ENCODE measurements around the gene CXCR5. TPM values are rescaled to one million over a fixed set of nuclear protein-coding genes. Genes with fewer than 3 reads are reported as not detected.
A peak's percentile ranks its signal among the peaks of the same experiment; 100 is the strongest.

The CXCR5 gene
- total RNA-seq, 4 donors from 2014 or later, result not detected

GRCh38 chr11:118903204-118904015 is 19.7 kb downstream of the CXCR5 start:
- no peaks in the 10 kb centered on the region for H3K27me3 ChIP-seq
- intact Hi-C loops (cut with DNase I), result loop anchor here (10.0 kb wide), 1 partner anchor 109 kb away; the partner anchor contains the start of gene DDX6
- no peaks in the 10 kb centered on the region for H3K9me3 ChIP-seq
- no peak overlapping the region for H3K4me3 ChIP-seq (replicated peaks in 1 of 3)
- H3K27ac ChIP-seq, result no peak overlapping the region
- H3K4me1 ChIP-seq, result peaks cover 4 to 15% of the 10 kb centered on the region in 2 donors
- no peak for DNase-seq
- peaks cover 54 to 68% of the 10 kb centered on the region in 2 donors for H3K36me3 ChIP-seq
- no peak for TF ChIP-seq POLR2A (IDR thresholded peaks at IDR 0.05)
- TF ChIP-seq CTCF (IDR thresholded peaks at IDR 0.05), result no peak
- 88 to 90% methylated on average over 18 of the region's 21 CpGs for WGBS, 2 donors

GRCh38 chr11:118907051-118908042 is 23.7 kb downstream of the CXCR5 start:
- H3K4me1 ChIP-seq, result peaks cover 39 to 54% of the 10 kb centered on the region in 2 donors
- intact Hi-C loops (cut with DNase I), result loop anchor here (2.0 to 10.0 kb wide), 3 partner anchors 15 to 113 kb away; partner anchors contain the start of gene DDX6
- TF ChIP-seq POLR2A (IDR thresholded peaks at IDR 0.05), result no peak
- TF ChIP-seq CTCF (IDR thresholded peaks at IDR 0.05), result peak; percentile 76 to 99 (median 94)
- H3K4me3 ChIP-seq (replicated peaks in 1 of 3), result no peak overlapping the region
- no peaks in the 10 kb centered on the region for H3K27me3 ChIP-seq
- H3K36me3 ChIP-seq, result peaks cover 16 to 30% of the 10 kb centered on the region in 2 donors
- 49 to 50% methylated on average over 24 of the region's 24 CpGs for WGBS, 2 donors
- H3K27ac ChIP-seq, result peak overlapping the region; percentile 6 to 68 (median 32)
- peak; percentile 87 to 90 for DNase-seq
- no peaks in the 10 kb centered on the region for H3K9me3 ChIP-seq

GRCh38 chr11:118908264-118908663 is 24.6 kb downstream of the CXCR5 start:
- no peak overlapping the region for H3K4me3 ChIP-seq (replicated peaks in 1 of 3)
- no peaks in the 10 kb centered on the region for H3K9me3 ChIP-seq
- no peak for DNase-seq
- peaks cover 48 to 64% of the 10 kb centered on the region in 2 donors for H3K4me1 ChIP-seq
- peaks cover 7 to 22% of the 10 kb centered on the region in 2 donors for H3K36me3 ChIP-seq
- no peak for TF ChIP-seq POLR2A (IDR thresholded peaks at IDR 0.05)
- intact Hi-C loops (cut with DNase I), result loop anchor here (2.0 to 10.0 kb wide), 2 partner anchors 15 to 113 kb away; partner anchors contain the start of gene DDX6
- H3K27ac ChIP-seq, result peak overlapping the region in 1 of 3 donors; percentile 97
- H3K27me3 ChIP-seq, result no peaks in the 10 kb centered on the region
- WGBS, 2 donors, result 80 to 83% methylated on average over 12 to 13 of the region's 13 CpGs

- WGBS, 2 donors, result 10 to 18% methylated on average over 3 to 13 of the region's 17 CpGs
- intact Hi-C loops (cut with DNase I), result loop anchor here (2.0 to 10.0 kb wide), 2 partner anchors 14 to 114 kb away; partner anchors contain the start of gene DDX6
Observed at GRCh38 chr11:118908901-118909618, 25.4 kb downstream of the CXCR5 start.

More at GRCh38 chr11:118908901-118909618, 25.4 kb downstream of the CXCR5 start:
- TF ChIP-seq POLR2A (IDR thresholded peaks at IDR 0.05) (peak in 1 of 2 donors; percentile 59), CTCF (IDR thresholded peaks at IDR 0.05) (no peak)
- H3K27ac ChIP-seq, result peak overlapping the region; percentile 97 to 99 (median 97)
- peaks cover 6 to 14% of the 10 kb centered on the region in 2 donors for H3K36me3 ChIP-seq
- H3K4me3 ChIP-seq (replicated peaks in 1 of 3), result peak overlapping the region in 1 of 3 donors; percentile 25
- H3K4me1 ChIP-seq, result peaks cover 56 to 72% of the 10 kb centered on the region in 2 donors
- H3K9me3 ChIP-seq, result no peaks in the 10 kb centered on the region
- H3K27me3 ChIP-seq, result no peaks in the 10 kb centered on the region
- DNase-seq, result peak; percentile 83 to 87
